Immature natural killer cell (primary cell): ENCODE results near the gene MEMO1. TPM values are rescaled to one million over a fixed set of nuclear protein-coding genes. Genes with fewer than 3 reads are reported as not detected.
"Not testable (repeated sequence)": the region's sequence is repeated elsewhere in the genome, so short reads cannot be mapped to it uniquely, and the experiment has no call there.

Source experiments
- DNase-seq, 3 donors: peaks; one replicate each; pipeline ENCODE4 v3.0.0; 2022; ENCODE audit warnings: mixed read lengths in 1 of 3
- H3K27ac Mint-ChIP-seq, 6 donors: one replicate each; pipeline ENCODE4 v1.8.0; 2020; ENCODE audit warnings: mixed read lengths in 6 of 6, mild to moderate bottlenecking in 5 of 6, inconsistent platforms in 4 of 6, moderate library complexity in 3 of 6
- H3K27me3 Mint-ChIP-seq, 3 donors: one replicate each; pipeline ENCODE4 v1.8.0; 2020 to 2021; ENCODE audit warnings: low read depth in 3 of 3, mild to moderate bottlenecking in 3 of 3, mixed read lengths in 3 of 3, moderate library complexity in 3 of 3, inconsistent platforms in 1 of 3
- H3K36me3 Mint-ChIP-seq, 3 donors: one replicate each; pipeline ENCODE4 v1.8.0; 2020; ENCODE audit warnings: mixed read lengths in 3 of 3, inconsistent platforms in 2 of 3, mild to moderate bottlenecking in 2 of 3
- H3K4me1 Mint-ChIP-seq, 2 donors: one replicate each; pipeline ENCODE4 v1.8.0; 2020; ENCODE audit warnings: inconsistent platforms in 2 of 2, mild to moderate bottlenecking in 2 of 2, mixed read lengths in 2 of 2, moderate library complexity in 1 of 2
- H3K4me3 Mint-ChIP-seq, 5 donors: one replicate each; pipeline ENCODE4 v1.8.0; 2020; ENCODE audit warnings: mild to moderate bottlenecking in 5 of 5, mixed read lengths in 5 of 5, inconsistent platforms in 3 of 5, moderate library complexity in 3 of 5
- H3K9me3 Mint-ChIP-seq, 6 donors: one replicate each; pipeline ENCODE4 v1.8.0; 2020; ENCODE audit warnings: mild to moderate bottlenecking in 6 of 6, mixed read lengths in 6 of 6, inconsistent platforms in 4 of 6, moderate library complexity in 3 of 6
- polyA plus RNA-seq, 3 donors: library from polyadenylated mRNA; unstranded; fragments of 300-500 nt; fragmentation: Illumina TruSeq; gene quantifications; one replicate each; pipeline ENCODE4 v1.2.3, GENCODE V29; 2021

Gene MEMO1
- polyA plus RNA-seq: 10 to 100 TPM; 32.8 to 49.1 (median 35.6) TPM

DNA sequence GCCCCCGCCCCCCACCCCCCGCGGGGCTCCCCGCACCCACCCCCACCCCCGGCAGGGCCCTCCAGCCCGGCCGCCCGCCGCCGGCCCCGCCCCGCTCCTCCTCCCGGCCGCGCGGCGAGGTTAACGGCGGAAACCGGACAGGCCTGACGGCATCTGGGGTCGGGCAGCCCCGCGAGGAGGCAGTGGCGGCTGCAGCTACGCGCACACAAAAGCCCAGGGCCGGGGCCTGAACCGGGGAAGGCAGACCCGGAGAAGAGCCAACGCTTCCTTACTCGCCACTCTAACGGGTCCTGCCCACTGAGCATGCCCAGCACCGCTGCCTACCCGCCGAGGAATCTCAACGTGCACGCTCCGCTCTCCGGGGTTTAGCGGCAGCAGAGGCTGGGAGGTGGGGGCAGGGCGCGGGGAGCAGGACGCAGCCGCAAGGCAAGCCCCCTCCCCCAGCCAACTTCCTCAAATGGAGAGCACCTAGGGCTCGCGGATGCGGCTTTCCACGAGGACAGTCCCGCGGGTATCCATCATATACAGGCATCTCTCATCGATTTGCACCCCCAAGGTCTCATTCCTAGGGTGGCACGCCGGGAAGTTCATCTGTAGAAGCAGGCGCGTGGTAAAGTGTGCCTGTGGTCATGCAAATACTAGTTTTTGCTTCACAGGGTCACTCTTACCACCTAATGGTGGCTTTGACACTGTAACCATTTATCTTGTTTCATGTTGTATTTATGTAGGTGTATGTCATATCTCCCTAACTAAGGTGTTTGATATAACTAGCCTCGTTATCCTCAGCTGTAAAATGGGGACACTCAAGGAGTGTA lies at the start of gene MEMO1:
Gene MEMO1 (minus strand): TSS at position 339 of the 815 bp plus-strand sequence. CDS start 761 bp downstream, outside the sequence.
- peaks cover 7 to 15% (median 10%) of the 10 kb centered on the region in 3 donors for H3K27me3 Mint-ChIP-seq
- peak within 1 kb of the TSS; percentile 88 to 94 (median 92) for H3K4me3 Mint-ChIP-seq
- H3K4me1 Mint-ChIP-seq: peaks cover 39 to 50% of the 10 kb centered on the region in 2 donors
- no peaks in the 10 kb centered on the region for H3K9me3 Mint-ChIP-seq
- H3K27ac Mint-ChIP-seq: peak within 1 kb of the TSS; percentile 90 to 97 (median 94)
- no peaks in the 10 kb centered on the region for H3K36me3 Mint-ChIP-seq
- DNase-seq: peak; percentile 92

DNA sequence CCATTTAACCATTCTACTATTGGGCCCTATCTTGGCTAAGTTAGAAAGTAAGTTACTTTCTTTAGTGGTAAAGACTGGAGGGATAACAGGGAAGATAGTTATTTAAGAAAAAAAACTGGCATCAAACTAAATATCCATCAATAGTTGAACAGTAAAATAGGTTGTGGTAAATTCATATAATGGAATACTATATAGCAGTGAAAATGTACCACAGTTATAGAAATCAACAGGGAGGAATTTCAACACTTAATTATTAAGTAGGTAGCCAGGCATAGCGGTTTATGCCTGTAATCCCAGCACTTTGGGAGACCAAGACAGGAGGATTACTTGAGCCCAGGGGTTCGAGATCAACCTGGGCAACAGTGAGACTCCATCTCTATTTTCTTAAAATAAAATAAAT lies 49.5 kb upstream of the MEMO1 start:
- H3K4me3 Mint-ChIP-seq: no peak overlapping the region
- no peaks in the 10 kb centered on the region for H3K36me3 Mint-ChIP-seq
- peaks cover 22 to 26% of the 10 kb centered on the region in 2 donors for H3K4me1 Mint-ChIP-seq
- no peak for DNase-seq
- no peak overlapping the region for H3K27ac Mint-ChIP-seq
- H3K9me3 Mint-ChIP-seq: no peaks in the 10 kb centered on the region
- H3K27me3 Mint-ChIP-seq: peaks cover 0 to 9% (median 4%) of the 10 kb centered on the region in 3 donors

DNA sequence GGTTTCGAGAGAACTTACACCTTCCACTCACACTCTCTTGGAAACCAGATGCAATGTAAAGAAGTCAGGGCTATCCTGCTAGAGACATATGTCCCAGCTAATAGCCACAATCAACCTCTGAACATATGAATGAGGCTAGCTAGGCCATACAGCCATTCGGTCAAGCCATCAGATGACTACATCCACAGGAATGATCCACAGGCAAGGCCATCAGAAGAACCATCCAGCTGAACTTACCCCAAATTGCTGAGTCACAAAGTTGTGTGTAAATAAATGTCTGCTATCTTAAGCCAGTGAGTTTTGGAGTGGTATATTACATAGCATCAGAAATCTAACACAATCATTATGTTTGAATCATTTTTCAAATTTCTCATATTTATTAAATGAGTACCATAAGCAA lies 47.3 kb upstream of the MEMO1 start:
- H3K27ac Mint-ChIP-seq: no peak overlapping the region
- H3K27me3 Mint-ChIP-seq: peaks cover 0 to 3% (median 2%) of the 10 kb centered on the region in 3 donors
- no peak for DNase-seq
- no peak overlapping the region for H3K4me3 Mint-ChIP-seq
- peaks cover 11 to 13% of the 10 kb centered on the region in 2 donors for H3K4me1 Mint-ChIP-seq
- H3K36me3 Mint-ChIP-seq: no peaks in the 10 kb centered on the region
- no peaks in the 10 kb centered on the region for H3K9me3 Mint-ChIP-seq

DNA sequence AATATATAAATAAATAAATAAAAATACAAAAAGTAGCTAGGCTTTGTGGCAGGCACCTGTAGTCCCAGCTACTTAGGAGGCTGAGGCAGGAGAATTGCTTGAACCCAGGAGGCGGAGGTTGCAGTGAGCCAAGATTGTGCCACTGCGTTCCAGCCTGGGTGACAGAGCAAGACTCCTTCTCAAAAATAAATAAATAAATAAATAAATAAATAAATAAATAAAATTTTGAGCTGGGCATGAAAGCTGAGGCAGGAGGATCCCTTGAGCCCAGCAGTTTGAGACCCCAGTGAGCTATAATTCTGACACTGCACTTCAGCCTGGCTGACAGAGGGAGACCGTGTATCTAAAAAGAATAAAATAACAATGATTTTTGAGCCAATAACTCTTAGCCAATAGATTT lies 43.8 kb upstream of the MEMO1 start:
- not testable (repeated sequence) for H3K27me3 Mint-ChIP-seq, DNase-seq, H3K9me3 Mint-ChIP-seq, H3K4me1 Mint-ChIP-seq, H3K4me3 Mint-ChIP-seq, H3K27ac Mint-ChIP-seq, H3K36me3 Mint-ChIP-seq

DNA sequence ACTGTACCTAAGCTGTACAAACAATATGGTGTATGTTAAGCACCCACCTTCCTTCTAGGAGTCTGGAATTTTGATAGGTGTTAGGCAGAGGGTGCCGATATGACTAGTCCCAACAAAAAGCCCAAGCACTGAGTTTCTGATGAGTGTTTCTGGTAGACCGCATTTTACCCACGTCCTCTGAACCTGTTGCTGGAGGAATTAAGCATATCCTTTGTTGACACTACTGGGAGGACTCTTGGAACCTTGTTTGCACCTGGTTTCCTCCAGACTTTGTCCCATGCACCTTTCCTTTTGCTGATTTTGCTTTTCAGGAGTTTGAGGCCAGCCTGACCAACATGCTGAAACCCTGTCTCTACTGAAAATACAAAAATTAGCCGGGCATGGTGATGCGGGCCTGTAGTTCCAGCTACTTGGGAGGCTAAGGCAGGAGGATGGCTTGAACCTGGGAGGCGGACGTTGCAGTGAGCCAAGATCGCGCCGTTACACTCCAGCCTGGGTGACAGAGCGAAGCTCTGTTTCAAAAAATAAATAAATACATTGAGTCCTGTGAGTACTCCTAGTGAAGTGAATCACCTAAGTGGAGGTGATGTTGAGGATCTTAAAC lies 41.1 kb upstream of the MEMO1 start:
- Mint-ChIP-seq H3K9me3 (no peaks in the 10 kb centered on the region), H3K27ac (no peak overlapping the region), H3K27me3 (peaks cover 0 to 1% (median 0%) of the 10 kb centered on the region in 3 donors), H3K4me3 (no peak overlapping the region), H3K36me3 (no peaks in the 10 kb centered on the region), H3K4me1 (no peaks in the 10 kb centered on the region)
- no peak for DNase-seq

DNA sequence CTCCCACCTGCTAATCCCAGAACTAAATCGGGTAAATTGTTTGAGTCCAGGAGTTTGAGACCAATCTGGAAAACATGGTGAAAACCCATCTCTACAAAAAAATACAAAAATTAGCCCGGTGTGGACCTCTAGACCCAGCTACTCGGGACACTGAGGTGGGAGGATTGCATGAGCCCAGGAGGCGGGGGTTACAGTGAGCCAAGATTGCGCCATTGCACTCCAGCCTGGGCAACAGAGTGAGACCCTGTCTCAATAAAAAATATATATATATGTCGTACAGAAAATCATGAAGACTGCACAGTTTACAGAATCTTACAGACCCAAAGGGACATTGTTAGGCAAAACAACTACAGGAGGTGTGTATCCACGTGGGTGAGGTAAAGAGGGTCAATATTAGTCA lies 32.8 kb upstream of the MEMO1 start:
- Mint-ChIP-seq H3K9me3 (no peaks in the 10 kb centered on the region), H3K4me1 (peaks cover 16 to 21% of the 10 kb centered on the region in 2 donors), H3K27ac (no peak overlapping the region), H3K4me3 (no peak overlapping the region), H3K36me3 (no peaks in the 10 kb centered on the region), H3K27me3 (peaks cover 4 to 8% (median 6%) of the 10 kb centered on the region in 3 donors)
- DNase-seq: no peak

DNA sequence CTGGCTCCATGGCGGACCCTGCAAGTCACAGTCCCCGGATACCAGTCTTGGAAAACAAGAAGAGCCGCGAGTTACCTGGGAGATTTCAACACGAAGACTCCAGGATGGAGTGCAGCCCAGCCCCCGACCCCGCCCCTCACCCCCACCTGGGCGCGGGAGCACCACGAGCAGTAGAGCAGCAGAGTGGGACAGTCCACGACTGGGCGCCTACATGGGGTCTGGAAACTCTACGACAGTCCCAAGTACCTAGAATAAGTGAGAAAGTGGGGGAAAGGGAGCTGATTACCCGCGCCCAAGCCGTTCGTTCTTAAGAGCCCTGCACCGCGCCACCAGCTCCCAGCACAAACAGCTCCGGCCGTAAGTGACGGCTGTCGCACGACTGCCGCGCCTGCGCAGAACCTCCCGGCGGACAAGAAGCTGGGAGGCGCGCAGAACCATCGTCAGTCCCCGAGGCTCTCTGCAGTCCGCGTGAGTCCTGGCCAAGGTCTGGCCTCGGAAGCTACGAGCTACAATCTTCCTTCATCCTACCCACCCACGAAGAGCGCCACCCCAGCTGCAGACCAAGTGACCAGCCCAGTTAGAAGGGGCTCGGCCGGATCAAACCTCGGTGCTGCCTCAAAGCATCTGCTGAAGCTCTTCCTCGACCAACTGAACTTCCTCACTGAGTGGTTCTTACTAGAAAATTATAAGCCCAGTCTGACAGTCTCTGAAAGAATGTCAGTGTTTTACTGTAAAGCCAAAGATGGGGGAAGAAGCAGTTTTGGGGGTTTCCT lies 28.8 kb upstream of the MEMO1 start, which contains the start of gene DPY30:
Gene DPY30 (minus strand): TSS at position 359 of the 773 bp plus-strand sequence. CDS start 349 bp downstream, at position 10.
- Mint-ChIP-seq H3K9me3 (no peaks in the 10 kb centered on the region), H3K4me1 (peaks cover 18 to 27% of the 10 kb centered on the region in 2 donors), H3K36me3 (no peaks in the 10 kb centered on the region), H3K4me3 (peak within 1 kb of the TSS; percentile 89 to 99 (median 89)), H3K27ac (peak within 1 kb of the TSS; percentile 78 to 99 (median 96)), H3K27me3 (peaks cover 4 to 8% (median 6%) of the 10 kb centered on the region in 3 donors)
- DNase-seq: peak; percentile 88 to 91 (median 89)

- not testable (repeated sequence) for H3K9me3 Mint-ChIP-seq, H3K27me3 Mint-ChIP-seq, H3K4me3 Mint-ChIP-seq, DNase-seq
- Mint-ChIP-seq H3K4me1 (peaks cover 19 to 32% of the 10 kb centered on the region in 2 donors), H3K27ac (peak overlapping the region in 1 of 6 donors; percentile 7), H3K36me3 (peaks cover 10 to 19% (median 17%) of the 10 kb centered on the region in 3 donors)
These were observed 23.5 kb upstream of the MEMO1 start for GRCh38 chr2:32034198-32034887.

GRCh38 chr2:32018789-32019482 lies 8.1 kb upstream of the MEMO1 start:
- H3K36me3 Mint-ChIP-seq: peaks cover 0 to 17% (median 17%) of the 10 kb centered on the region in 3 donors
- H3K4me3 Mint-ChIP-seq, DNase-seq, H3K9me3 Mint-ChIP-seq, H3K4me1 Mint-ChIP-seq, H3K27ac Mint-ChIP-seq, H3K27me3 Mint-ChIP-seq: not testable (repeated sequence)

DNA sequence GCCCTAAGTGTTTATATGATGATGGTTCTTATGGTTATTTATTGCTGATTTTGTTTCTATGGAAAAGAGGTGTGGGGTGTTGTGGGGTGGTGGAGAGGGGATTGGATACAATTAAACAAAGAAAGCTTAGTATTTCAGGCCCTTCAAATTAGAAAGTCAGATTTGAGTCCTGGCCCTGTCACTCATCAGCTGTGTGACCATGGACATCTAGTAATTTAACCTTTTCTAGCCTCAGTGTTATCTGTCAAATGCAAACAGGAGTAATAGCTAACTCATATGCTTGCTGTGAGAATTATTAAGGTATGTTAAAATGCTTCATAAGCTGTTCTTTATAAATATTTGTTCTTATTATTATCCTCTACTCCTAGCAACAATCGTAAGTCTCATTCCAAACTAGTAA lies 2.1 kb upstream of the MEMO1 start:
- DNase-seq: no peak
- peaks cover 27 to 34% of the 10 kb centered on the region in 2 donors for H3K4me1 Mint-ChIP-seq
- peaks cover 0 to 7% (median 6%) of the 10 kb centered on the region in 3 donors for H3K36me3 Mint-ChIP-seq
- peak overlapping the region in 5 of 6 donors; percentile 31 to 96 (median 71) for H3K27ac Mint-ChIP-seq
- peak overlapping the region in 1 of 5 donors; percentile 22 for H3K4me3 Mint-ChIP-seq
- H3K27me3 Mint-ChIP-seq: peaks cover 7 to 15% (median 10%) of the 10 kb centered on the region in 3 donors
- no peaks in the 10 kb centered on the region for H3K9me3 Mint-ChIP-seq

DNA sequence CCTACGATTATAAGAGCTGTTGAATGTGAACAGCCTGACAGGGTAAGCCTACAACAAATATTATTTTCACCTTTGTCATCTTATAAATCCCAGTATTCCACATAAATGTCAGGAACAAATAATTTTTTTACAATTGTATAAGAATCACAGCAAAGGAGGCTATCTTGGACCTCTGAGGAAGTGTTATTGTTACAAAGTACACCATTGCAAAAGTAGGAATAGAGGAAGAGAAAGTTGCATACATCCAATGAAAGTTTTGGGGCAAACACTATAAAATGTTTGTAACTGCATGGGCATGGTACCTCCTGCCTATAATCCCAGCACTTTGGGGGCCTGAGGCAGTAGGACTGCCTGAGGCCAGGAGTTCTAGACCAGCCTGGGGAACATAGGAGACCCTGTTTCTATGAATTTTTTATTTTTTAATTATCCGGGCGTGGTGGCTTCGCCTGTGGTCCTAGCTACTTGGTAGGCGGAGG lies 715 bp upstream of the MEMO1 start:
- peak overlapping the region; percentile 88 to 94 (median 92) for H3K4me3 Mint-ChIP-seq
- H3K36me3 Mint-ChIP-seq: peaks cover 0 to 5% (median 4%) of the 10 kb centered on the region in 3 donors
- H3K4me1 Mint-ChIP-seq: peaks cover 35 to 45% of the 10 kb centered on the region in 2 donors
- H3K27ac Mint-ChIP-seq: peak overlapping the region; percentile 90 to 97 (median 94)
- H3K27me3 Mint-ChIP-seq: peaks cover 7 to 15% (median 10%) of the 10 kb centered on the region in 3 donors
- H3K9me3 Mint-ChIP-seq: no peaks in the 10 kb centered on the region
- no peak for DNase-seq

- Mint-ChIP-seq H3K27me3 (peaks cover 7 to 15% (median 10%) of the 10 kb centered on the region in 3 donors), H3K27ac (peak overlapping the region in 2 of 6 donors; percentile 76), H3K4me3 (peak overlapping the region in 4 of 5 donors; percentile 58 to 72 (median 60)), H3K4me1 (peaks cover 45 to 56% of the 10 kb centered on the region in 2 donors)
- peak; percentile 77 to 80 (median 79) for DNase-seq
- H3K9me3 Mint-ChIP-seq, H3K36me3 Mint-ChIP-seq: not testable (repeated sequence)
These were observed 533 bp downstream of the MEMO1 start for GRCh38 chr2:32010280-32010669.
